ENCODE results near the gene HHAT.

HHAT gene

GRCh38 chr1:210359255-210359654 lies 30.6 kb downstream of the HHAT start:
- no peak for DNase-seq (ENCODE audit: low spot score)

- peak; percentile 41 for DNase-seq (ENCODE audit: low spot score)
These were observed 32.3 kb downstream of the HHAT start for GRCh38 chr1:210360852-210361477.

- no peak for DNase-seq (ENCODE audit: low spot score)
These were observed 33.0 kb downstream of the HHAT start for GRCh38 chr1:210361665-210362064.

- no peak for DNase-seq (ENCODE audit: low spot score)
These were observed 33.8 kb downstream of the HHAT start for GRCh38 chr1:210362526-210362925.

GRCh38 chr1:210363119-210363518 lies 34.4 kb downstream of the HHAT start:
- DNase-seq (ENCODE audit: low spot score): no peak

GRCh38 chr1:210364479-210364878 lies 35.8 kb downstream of the HHAT start:
- no peak for DNase-seq (ENCODE audit: low spot score)

GRCh38 chr1:210366767-210367166 lies 38.1 kb downstream of the HHAT start:
- DNase-seq (ENCODE audit: low spot score): no peak

GRCh38 chr1:210367566-210367965 lies 38.9 kb downstream of the HHAT start:
- no peak for DNase-seq (ENCODE audit: low spot score)

GRCh38 chr1:210369425-210369824 lies 40.7 kb downstream of the HHAT start:
- DNase-seq (ENCODE audit: low spot score): no peak

- no peak for DNase-seq (ENCODE audit: low spot score)
These were observed 43.2 kb downstream of the HHAT start for GRCh38 chr1:210371916-210372315.

GRCh38 chr1:210372491-210372890 lies 43.8 kb downstream of the HHAT start:
- DNase-seq (ENCODE audit: low spot score): no peak

- no peak for DNase-seq (ENCODE audit: low spot score)
These were observed 44.4 kb downstream of the HHAT start for GRCh38 chr1:210372931-210373627.

GRCh38 chr1:210373628-210373877 lies 44.9 kb downstream of the HHAT start:
- no peak for DNase-seq (ENCODE audit: low spot score)

GRCh38 chr1:210373878-210374599 lies 45.3 kb downstream of the HHAT start:
- peak; percentile 74 for DNase-seq (ENCODE audit: low spot score)

- DNase-seq (ENCODE audit: low spot score): no peak
These were observed 45.9 kb downstream of the HHAT start for GRCh38 chr1:210374600-210374953.

- DNase-seq (ENCODE audit: low spot score): no peak
These were observed 48.2 kb downstream of the HHAT start for GRCh38 chr1:210376836-210377372.

GRCh38 chr1:210377731-210378333 lies 49.1 kb downstream of the HHAT start:
- DNase-seq (ENCODE audit: low spot score): no peak

GRCh38 chr1:210378736-210379135 lies 50.0 kb downstream of the HHAT start:
- DNase-seq (ENCODE audit: low spot score): no peak

GRCh38 chr1:210381934-210382333 lies 53.2 kb downstream of the HHAT start:
- no peak for DNase-seq (ENCODE audit: low spot score)

GRCh38 chr1:210384625-210385024 lies 55.9 kb downstream of the HHAT start:
- DNase-seq (ENCODE audit: low spot score): no peak

- no peak for DNase-seq (ENCODE audit: low spot score)
These were observed 56.5 kb downstream of the HHAT start for GRCh38 chr1:210385228-210385627.

GRCh38 chr1:210394281-210394821 lies 65.6 kb downstream of the HHAT start:
- no peak for DNase-seq (ENCODE audit: low spot score)

GRCh38 chr1:210396541-210396940 lies 67.8 kb downstream of the HHAT start:
- DNase-seq (ENCODE audit: low spot score): no peak

Measured in CD4-positive, alpha-beta T cell treated with Interleukin-15 for 4 hours (primary cell).